ENCODE measurements around the gene SP140L. TPM values are rescaled to one million over a fixed set of nuclear protein-coding genes. Genes with fewer than 3 reads are reported as not detected.
A peak's percentile ranks its signal among the peaks of the same experiment; 100 is the strongest.

The SP140L gene
- total RNA-seq, 1 experiment from 2014 or later = 20.3 TPM

DNA sequence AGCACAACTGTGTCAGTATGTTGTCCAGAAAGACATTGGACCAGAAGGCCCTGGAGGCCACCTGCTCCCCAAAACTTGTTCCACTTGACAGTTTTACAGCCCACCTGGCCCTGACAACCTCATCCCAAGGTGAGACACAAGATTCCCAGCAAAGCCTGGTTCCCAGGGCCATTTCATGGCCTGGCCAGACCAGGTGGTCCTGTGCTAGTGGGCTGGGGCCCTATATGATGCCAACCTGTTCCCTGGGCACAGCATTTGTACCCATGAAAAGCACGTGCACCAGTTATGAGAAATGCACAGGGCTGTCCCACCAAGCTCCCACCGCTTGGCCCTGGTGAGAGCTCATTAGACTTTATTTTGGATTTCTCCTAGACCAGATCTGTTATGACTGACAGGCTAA is 6.0 kb upstream of the SP140L start:
- intact Hi-C loops (cut with micrococcal nuclease) = no loop called here

DNA sequence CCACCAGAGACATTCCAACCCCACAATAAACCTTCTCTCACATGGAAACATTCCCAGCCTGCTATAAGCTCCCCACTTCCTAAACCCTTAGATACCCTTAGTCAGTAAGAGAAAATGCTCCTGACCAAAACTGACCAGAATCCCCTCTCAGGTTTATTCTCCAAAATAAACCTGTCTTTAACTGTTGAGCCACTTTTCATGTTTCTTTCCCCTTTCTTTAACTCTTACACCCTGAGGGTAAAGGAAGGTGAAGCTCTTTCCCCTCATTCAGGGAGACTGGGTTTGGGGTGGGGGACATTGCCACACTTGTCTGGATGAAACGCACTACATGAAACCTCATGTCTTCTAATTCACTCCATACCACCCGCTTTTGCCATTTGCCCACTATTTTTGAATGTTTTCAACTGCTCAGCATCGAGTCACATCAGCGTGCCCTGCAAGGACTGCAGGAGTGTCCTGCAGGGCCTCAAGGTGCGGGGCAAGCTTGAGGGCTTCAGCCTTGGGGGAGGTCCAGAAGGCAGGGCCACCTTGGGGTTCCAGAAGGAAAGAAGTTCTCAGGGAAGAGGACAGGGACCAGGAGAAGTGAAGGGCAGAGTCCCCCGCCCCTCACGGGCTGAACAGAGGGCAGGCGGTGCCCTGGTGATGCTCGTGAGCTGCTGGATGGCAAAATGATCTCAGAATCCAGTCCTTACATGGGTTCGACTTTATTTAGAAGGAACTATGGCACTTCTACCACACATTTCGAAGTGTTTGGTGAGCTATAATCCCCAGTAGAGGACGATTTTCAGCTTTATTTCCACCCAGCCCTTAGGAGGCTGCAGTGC is 4.2 kb upstream of the SP140L start:
- Mint-ChIP-seq H3K36me3 (ENCODE audit: insufficient read depth, unreplicated experiment) (peaks cover 9% of the 10 kb centered on the region), H3K4me1 (ENCODE audit: insufficient read depth, unreplicated experiment) (no peaks in the 10 kb centered on the region), H3K9me3 (ENCODE audit: unreplicated experiment) (no peaks in the 10 kb centered on the region), H3K4me3 (ENCODE audit: unreplicated experiment) (no peak overlapping the region), H3K27ac (ENCODE audit: low read depth, unreplicated experiment) (no peak overlapping the region), H3K27me3 (ENCODE audit: insufficient read depth, unreplicated experiment) (no peaks in the 10 kb centered on the region)
- no TSS peak for BruUV-seq (replicated peaks)
- DNase-seq (ENCODE audit: unreplicated experiment) = no peak
- CTCF ChIA-PET = interaction anchor here (0.6 to 1.0 kb wide), 3 partner anchors 60 to 375 kb away, joined by 3 read pairs; no protein-coding TSS in a partner anchor
- TF ChIP-seq, protein P1, sequence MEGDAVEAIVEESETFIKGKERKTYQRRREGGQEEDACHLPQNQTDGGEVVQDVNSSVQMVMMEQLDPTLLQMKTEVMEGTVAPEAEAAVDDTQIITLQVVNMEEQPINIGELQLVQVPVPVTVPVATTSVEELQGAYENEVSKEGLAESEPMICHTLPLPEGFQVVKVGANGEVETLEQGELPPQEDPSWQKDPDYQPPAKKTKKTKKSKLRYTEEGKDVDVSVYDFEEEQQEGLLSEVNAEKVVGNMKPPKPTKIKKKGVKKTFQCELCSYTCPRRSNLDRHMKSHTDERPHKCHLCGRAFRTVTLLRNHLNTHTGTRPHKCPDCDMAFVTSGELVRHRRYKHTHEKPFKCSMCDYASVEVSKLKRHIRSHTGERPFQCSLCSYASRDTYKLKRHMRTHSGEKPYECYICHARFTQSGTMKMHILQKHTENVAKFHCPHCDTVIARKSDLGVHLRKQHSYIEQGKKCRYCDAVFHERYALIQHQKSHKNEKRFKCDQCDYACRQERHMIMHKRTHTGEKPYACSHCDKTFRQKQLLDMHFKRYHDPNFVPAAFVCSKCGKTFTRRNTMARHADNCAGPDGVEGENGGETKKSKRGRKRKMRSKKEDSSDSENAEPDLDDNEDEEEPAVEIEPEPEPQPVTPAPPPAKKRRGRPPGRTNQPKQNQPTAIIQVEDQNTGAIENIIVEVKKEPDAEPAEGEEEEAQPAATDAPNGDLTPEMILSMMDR (IDR thresholded peaks at IDR 0.05; ENCODE audit: unreplicated experiment) = no peak
- POLR2A ChIA-PET = no interaction called here
- intact Hi-C loops (cut with micrococcal nuclease) = no loop called here

More for the DNA sequence above, 6.0 kb upstream of the SP140L start:
- Mint-ChIP-seq H3K27me3 (ENCODE audit: insufficient read depth, unreplicated experiment) (no peaks in the 10 kb centered on the region), H3K9me3 (ENCODE audit: unreplicated experiment) (no peaks in the 10 kb centered on the region), H3K36me3 (ENCODE audit: insufficient read depth, unreplicated experiment) (no peaks in the 10 kb centered on the region), H3K27ac (ENCODE audit: low read depth, unreplicated experiment) (no peak overlapping the region), H3K4me1 (ENCODE audit: insufficient read depth, unreplicated experiment) (no peaks in the 10 kb centered on the region), H3K4me3 (ENCODE audit: unreplicated experiment) (no peak overlapping the region)
- TF ChIP-seq, protein P1 (IDR thresholded peaks at IDR 0.05; ENCODE audit: unreplicated experiment) = no peak
- no TSS peak for BruUV-seq (replicated peaks)
- POLR2A ChIA-PET = interaction anchor here (0.9 kb wide), 1 partner anchor 8 kb away, joined by 4 read pairs; no protein-coding TSS in a partner anchor
- no peak for DNase-seq (ENCODE audit: unreplicated experiment)
- CTCF ChIA-PET = no interaction called here

DNA sequence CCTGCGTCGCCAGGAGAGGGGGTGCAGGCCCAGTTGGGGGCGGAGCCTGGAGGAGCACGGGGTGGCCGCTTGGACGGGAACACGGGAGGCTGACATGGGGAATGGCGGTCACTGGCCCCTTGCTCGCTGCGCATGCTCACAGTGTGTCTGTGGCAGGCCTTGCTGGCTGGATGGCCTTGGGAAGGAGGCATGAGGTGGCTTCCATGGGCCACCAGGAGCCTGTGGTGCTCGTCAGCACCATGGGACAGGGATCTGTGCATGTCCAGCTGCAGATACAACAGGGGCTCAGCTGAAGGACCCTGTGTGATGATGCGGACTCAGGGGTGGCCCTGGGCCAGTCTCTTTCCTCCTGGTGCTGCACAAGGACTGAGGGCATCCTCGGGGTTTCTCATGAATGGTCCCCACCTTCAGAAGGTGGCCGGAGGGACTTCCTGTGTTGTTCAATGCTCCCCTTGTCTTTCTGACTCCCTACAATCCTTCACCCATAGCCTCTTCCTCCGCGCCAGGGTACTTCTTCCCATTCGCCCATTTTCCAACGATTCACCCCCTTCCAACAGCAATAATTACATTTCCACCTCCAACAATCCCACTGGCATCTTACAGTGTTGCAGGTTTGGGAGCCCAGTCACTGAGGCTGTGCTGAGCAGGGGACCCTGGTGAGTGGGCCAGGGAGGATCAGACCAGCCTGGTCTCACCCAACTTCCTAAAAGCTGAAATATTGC is 3.4 kb upstream of the SP140L start:
- Mint-ChIP-seq H3K27me3 (ENCODE audit: insufficient read depth, unreplicated experiment) (no peaks in the 10 kb centered on the region), H3K27ac (ENCODE audit: low read depth, unreplicated experiment) (no peak overlapping the region), H3K4me1 (ENCODE audit: insufficient read depth, unreplicated experiment) (peaks cover 4% of the 10 kb centered on the region), H3K4me3 (ENCODE audit: unreplicated experiment) (no peak overlapping the region), H3K36me3 (ENCODE audit: insufficient read depth, unreplicated experiment) (peaks cover 9% of the 10 kb centered on the region), H3K9me3 (ENCODE audit: unreplicated experiment) (no peaks in the 10 kb centered on the region)
- intact Hi-C loops (cut with micrococcal nuclease) = no loop called here
- POLR2A ChIA-PET = no interaction called here
- BruUV-seq (replicated peaks) = no TSS peak
- TF ChIP-seq, protein P1 (IDR thresholded peaks at IDR 0.05; ENCODE audit: unreplicated experiment) = peak; percentile 30
- CTCF ChIA-PET = interaction anchor here (0.6 to 1.0 kb wide), 2 partner anchors 59 to 317 kb away, joined by 3 read pairs; no protein-coding TSS in a partner anchor
- no peak for DNase-seq (ENCODE audit: unreplicated experiment)

DNA sequence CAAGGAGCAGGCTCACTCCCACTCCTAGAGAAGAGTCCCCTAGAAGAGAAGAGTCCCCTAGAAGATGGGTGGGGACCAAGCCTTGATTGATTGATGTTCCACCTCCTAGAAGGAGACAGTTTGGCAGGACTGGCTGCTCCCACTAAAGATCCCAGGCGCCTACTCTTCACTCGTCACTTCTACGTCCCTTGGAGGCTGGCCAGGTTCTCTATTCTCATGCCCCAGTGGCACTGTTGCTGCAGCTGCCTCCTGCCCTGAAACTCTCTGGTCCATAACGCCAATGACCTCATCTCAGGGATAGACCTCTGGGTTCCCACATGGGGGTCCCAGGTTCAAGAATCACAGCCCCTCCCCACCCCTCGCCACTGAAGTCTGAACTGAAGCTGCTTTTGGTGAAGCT is 2.5 kb upstream of the SP140L start:
- TF ChIP-seq, protein P1 (IDR thresholded peaks at IDR 0.05; ENCODE audit: unreplicated experiment) = no peak
- Mint-ChIP-seq H3K4me3 (ENCODE audit: unreplicated experiment) (no peak overlapping the region), H3K4me1 (ENCODE audit: insufficient read depth, unreplicated experiment) (peaks cover 9% of the 10 kb centered on the region), H3K36me3 (ENCODE audit: insufficient read depth, unreplicated experiment) (peaks cover 9% of the 10 kb centered on the region), H3K9me3 (ENCODE audit: unreplicated experiment) (no peaks in the 10 kb centered on the region), H3K27ac (ENCODE audit: low read depth, unreplicated experiment) (no peak overlapping the region), H3K27me3 (ENCODE audit: insufficient read depth, unreplicated experiment) (no peaks in the 10 kb centered on the region)
- ChIA-PET CTCF (no interaction called here), POLR2A (no interaction called here)
- DNase-seq (ENCODE audit: unreplicated experiment) = no peak
- no TSS peak for BruUV-seq (replicated peaks)
- intact Hi-C loops (cut with micrococcal nuclease) = no loop called here
